Activated B cell treated with CpG ODN at 0.5 μM for 24 hours (primary cell): Measurements from ENCODE around the gene CNOT4. TPM values are rescaled to one million over a fixed set of nuclear protein-coding genes. Genes with fewer than 3 reads are reported as not detected.

Experiments
- ATAC-seq: fragments of 200-7000 bp; cut with Tn5 transposase; one replicate; pipeline ENCODE4 v1.10.0; 2021; ENCODE audit warnings: low read depth, mild to moderate bottlenecking, moderate library complexity
- CTCF ChIA-PET: fragments of 350-600 bp; sonication (Branson Sonifier 250); formaldehyde crosslinking; loops from one replicate; lab custom pipeline; 2021; ENCODE audit warnings: antibody characterized with exemption; lab: Charles Lee
- POLR2A ChIA-PET: fragments of 350-600 bp; sonication (Branson Sonifier 250); formaldehyde crosslinking; loops from one replicate; lab custom pipeline; 2021; ENCODE audit warnings: antibody characterized with exemption; lab: Charles Lee
- DNase-seq: peaks from one replicate; pipeline ENCODE4 v3.0.0; 2022
- H3K27ac Mint-ChIP-seq: one replicate; pipeline ENCODE4 v1.8.0; 2020; ENCODE audit warnings: mixed read lengths
- H3K27me3 Mint-ChIP-seq: one replicate; pipeline ENCODE4 v1.8.0; 2021; ENCODE audit warnings: mixed read lengths
- H3K36me3 Mint-ChIP-seq: one replicate; pipeline ENCODE4 v1.8.0; 2021; ENCODE audit warnings: low read depth, mixed read lengths
- H3K4me1 Mint-ChIP-seq: one replicate; pipeline ENCODE4 v1.8.0; 2021; ENCODE audit warnings: mixed read lengths
- H3K4me3 Mint-ChIP-seq: one replicate; pipeline ENCODE4 v1.8.0; 2020; ENCODE audit warnings: mild to moderate bottlenecking, mixed read lengths
- H3K9me3 Mint-ChIP-seq: one replicate; pipeline ENCODE4 v1.8.0; 2020; ENCODE audit warnings: mixed read lengths
- intact Hi-C: fragments of 100-400 bp; cut with micrococcal nuclease; formaldehyde crosslinking; loops from one replicate; pipeline ENCODE4 v1.15.1; 2024
- total RNA-seq: library from RNA; stranded (reverse); gene quantifications from 2 replicates; pipeline ENCODE4 v1.2.3, GENCODE V29; 2022
- TF ChIP-seq, protein P1 (sequence below): fragments of 200-600 bp; IDR thresholded peaks from one replicate; pipeline ENCODE4 v1.8.0; 2022; ENCODE audit warnings: antibody characterized with exemption, mild to moderate bottlenecking

CNOT4 gene
- total RNA-seq, 1 donor from 2014 or later: 36.8 TPM

DNA sequence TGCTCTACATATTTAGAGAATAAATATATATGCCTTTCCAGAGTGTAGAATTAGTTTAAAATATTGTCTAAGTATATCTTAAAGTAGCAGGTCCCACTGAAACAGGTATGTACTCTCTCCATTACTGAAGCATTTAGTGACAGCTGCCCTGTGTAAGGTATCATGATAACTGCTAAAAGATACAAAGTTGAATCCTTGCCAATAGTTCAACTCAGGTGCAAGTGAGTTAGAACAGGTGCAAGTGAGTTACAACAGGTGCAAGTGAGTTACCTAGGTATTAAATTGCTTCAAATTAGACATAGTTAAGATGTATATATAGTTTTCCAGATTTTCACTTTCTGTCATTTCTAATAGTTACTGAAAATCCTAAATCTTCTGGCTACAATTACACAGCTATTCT lies 119.1 kb downstream of the CNOT4 start:
- CTCF ChIA-PET: no interaction called here
- TF ChIP-seq, protein P1, sequence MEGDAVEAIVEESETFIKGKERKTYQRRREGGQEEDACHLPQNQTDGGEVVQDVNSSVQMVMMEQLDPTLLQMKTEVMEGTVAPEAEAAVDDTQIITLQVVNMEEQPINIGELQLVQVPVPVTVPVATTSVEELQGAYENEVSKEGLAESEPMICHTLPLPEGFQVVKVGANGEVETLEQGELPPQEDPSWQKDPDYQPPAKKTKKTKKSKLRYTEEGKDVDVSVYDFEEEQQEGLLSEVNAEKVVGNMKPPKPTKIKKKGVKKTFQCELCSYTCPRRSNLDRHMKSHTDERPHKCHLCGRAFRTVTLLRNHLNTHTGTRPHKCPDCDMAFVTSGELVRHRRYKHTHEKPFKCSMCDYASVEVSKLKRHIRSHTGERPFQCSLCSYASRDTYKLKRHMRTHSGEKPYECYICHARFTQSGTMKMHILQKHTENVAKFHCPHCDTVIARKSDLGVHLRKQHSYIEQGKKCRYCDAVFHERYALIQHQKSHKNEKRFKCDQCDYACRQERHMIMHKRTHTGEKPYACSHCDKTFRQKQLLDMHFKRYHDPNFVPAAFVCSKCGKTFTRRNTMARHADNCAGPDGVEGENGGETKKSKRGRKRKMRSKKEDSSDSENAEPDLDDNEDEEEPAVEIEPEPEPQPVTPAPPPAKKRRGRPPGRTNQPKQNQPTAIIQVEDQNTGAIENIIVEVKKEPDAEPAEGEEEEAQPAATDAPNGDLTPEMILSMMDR: no peak
- H3K4me3 Mint-ChIP-seq: no peak overlapping the region

DNA sequence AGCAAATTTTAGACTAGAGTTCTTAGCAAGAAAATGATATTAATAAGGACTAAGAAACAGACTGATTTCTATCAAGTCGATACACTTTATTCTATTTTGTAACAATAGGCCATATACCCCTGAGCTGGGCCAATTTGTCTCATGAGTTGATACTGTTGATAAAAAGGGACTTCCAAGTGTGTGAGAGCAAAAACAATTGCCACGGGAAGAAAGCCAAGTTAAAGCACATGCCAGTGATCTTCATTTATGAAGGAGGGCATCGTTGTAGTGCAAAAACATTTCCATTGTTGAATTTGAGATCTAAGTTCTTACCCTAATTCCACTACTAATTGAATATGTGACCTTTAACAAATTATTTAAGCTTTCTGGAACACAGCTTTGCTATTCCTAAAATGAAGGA lies 119.9 kb downstream of the CNOT4 start:
- H3K36me3 Mint-ChIP-seq: peaks cover 55% of the 10 kb centered on the region
- TF ChIP-seq, protein P1: no peak
- intact Hi-C loops: no loop called here
- H3K27ac Mint-ChIP-seq: no peak overlapping the region
- ATAC-seq (no peak), DNase-seq (no peak)
- H3K27me3 Mint-ChIP-seq: no peaks in the 10 kb centered on the region
- no peaks in the 10 kb centered on the region for H3K9me3 Mint-ChIP-seq
- POLR2A ChIA-PET: no interaction called here
- peaks cover 22% of the 10 kb centered on the region for H3K4me1 Mint-ChIP-seq
- CTCF ChIA-PET: no interaction called here
- H3K4me3 Mint-ChIP-seq: no peak overlapping the region

More for the DNA sequence above, 119.1 kb downstream of the CNOT4 start:
- ATAC-seq (no peak), DNase-seq (no peak)
- H3K4me1 Mint-ChIP-seq: peaks cover 22% of the 10 kb centered on the region
- peaks cover 61% of the 10 kb centered on the region for H3K36me3 Mint-ChIP-seq
- POLR2A ChIA-PET: no interaction called here
- intact Hi-C loops: no loop called here
- H3K27me3 Mint-ChIP-seq: no peaks in the 10 kb centered on the region
- no peak overlapping the region for H3K27ac Mint-ChIP-seq
- H3K9me3 Mint-ChIP-seq: no peaks in the 10 kb centered on the region

DNA sequence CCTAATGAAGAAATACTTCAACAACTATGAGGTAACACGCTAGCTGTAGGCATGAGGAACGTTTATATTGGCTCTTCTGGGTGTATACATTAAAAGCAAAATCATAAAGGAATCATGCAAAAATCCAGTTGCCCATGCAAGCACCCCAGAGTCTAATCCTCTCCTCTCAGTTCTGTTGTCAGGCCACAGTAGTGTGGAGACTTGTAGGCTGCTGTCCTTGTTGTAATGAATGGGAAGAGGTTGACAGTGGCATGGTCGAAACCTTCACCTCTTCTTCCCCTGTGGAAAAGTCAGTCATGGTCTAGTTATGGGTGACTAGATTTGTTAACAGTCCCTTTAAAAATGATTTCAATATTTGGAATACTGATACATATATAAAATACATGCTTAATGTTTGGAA lies 121.3 kb downstream of the CNOT4 start:
- intact Hi-C loops: no loop called here
- Mint-ChIP-seq H3K27ac (no peak overlapping the region), H3K4me1 (peaks cover 22% of the 10 kb centered on the region), H3K27me3 (no peaks in the 10 kb centered on the region), H3K4me3 (no peak overlapping the region), H3K9me3 (no peaks in the 10 kb centered on the region), H3K36me3 (peaks cover 45% of the 10 kb centered on the region)
- ATAC-seq (no peak), DNase-seq (no peak)
- TF ChIP-seq, protein P1: no peak
- POLR2A ChIA-PET: no interaction called here
- CTCF ChIA-PET: no interaction called here

DNA sequence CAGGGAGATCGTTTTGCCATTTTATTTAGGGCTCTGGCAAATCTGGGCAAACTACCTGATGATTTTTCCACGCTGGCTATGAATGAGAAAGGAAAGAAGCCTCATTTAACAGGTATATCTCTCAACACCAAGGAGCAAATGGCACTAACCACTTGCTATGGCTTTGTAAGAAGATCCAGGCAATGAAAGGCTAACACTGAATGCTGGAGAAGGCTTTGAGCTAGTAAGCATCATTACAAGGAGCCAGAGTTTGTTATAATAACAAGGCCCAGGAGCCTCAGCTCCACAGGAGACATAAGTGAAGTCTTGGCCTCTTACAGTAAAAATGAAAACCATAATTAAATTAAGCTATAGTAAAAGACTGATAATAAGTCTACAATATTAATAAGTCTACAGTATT lies 123.1 kb downstream of the CNOT4 start:
- intact Hi-C loops: no loop called here
- peaks cover 18% of the 10 kb centered on the region for H3K4me1 Mint-ChIP-seq
- H3K4me3 Mint-ChIP-seq: no peak overlapping the region
- DNase-seq: no peak
- H3K27me3 Mint-ChIP-seq: no peaks in the 10 kb centered on the region
- H3K9me3 Mint-ChIP-seq: no peaks in the 10 kb centered on the region
- ChIA-PET CTCF (no interaction called here), POLR2A (no interaction called here)
- ATAC-seq: no peak
- H3K36me3 Mint-ChIP-seq: peaks cover 32% of the 10 kb centered on the region
- no peak overlapping the region for H3K27ac Mint-ChIP-seq
- TF ChIP-seq, protein P1: no peak

DNA sequence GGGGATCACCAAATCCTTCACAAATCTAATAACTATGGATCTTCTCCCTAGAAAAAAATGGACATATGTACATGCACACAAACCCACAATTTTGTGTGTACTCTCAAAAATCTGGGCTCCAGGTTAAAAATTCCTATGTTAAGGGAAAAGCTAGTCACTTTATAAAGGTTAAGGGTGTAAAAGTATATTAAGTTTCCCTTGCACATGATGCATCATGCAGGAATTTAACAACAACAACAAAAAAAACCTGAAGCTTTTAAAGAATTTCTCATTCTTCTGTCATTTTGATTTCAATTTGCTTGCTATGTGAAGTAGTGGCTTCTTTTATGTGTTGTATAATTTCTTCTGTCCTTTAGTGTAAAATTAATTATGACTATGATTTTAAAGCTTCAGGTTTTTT lies 123.7 kb downstream of the CNOT4 start:
- no peak overlapping the region for H3K27ac Mint-ChIP-seq
- CTCF ChIA-PET: no interaction called here
- TF ChIP-seq, protein P1: no peak
- H3K27me3 Mint-ChIP-seq: no peaks in the 10 kb centered on the region
- DNase-seq (no peak), ATAC-seq (no peak)
- H3K4me1 Mint-ChIP-seq: peaks cover 13% of the 10 kb centered on the region
- POLR2A ChIA-PET: no interaction called here
- H3K9me3 Mint-ChIP-seq: no peaks in the 10 kb centered on the region
- no peak overlapping the region for H3K4me3 Mint-ChIP-seq
- H3K36me3 Mint-ChIP-seq: peaks cover 32% of the 10 kb centered on the region
- intact Hi-C loops: no loop called here
